Right hindlimb (tissue), 1 donor: ENCODE results near the gene SLC4A5.
A peak's percentile ranks its signal among the peaks of the same experiment; 100 is the strongest.
"Not testable (repeated sequence)": the region's sequence is repeated elsewhere in the genome, so short reads cannot be mapped to it uniquely, and the experiment has no call there.

Experiments used
- DNase-seq: peaks from one replicate; pipeline ENCODE4 v3.0.0-alpha.2; 2018

Gene SLC4A5

DNA sequence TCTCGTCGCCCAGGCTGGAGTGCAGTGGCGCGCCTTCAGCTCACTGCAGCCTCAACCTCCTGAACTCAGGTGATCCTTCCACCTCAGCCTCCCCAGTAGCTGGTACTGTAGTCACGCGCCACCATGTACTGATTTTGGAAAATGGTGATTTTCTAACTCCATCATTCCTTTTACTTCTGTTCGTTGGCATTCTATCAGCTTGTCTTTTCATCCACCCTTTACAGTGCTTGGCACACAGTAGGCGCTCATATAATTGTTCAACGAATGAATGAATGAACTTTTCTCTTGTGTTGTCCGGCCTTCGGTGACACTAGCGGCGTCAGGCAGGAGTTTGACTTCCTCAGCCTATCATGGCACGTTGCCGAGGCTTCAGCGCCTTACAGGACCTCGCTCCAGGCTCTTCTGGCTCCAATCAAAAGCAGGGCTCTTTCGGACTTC is 145.2 kb downstream of the SLC4A5 start:
- no peak for DNase-seq

- no peak for DNase-seq
Measured at GRCh38 chr2:74197049-74197448, 146.2 kb downstream of the SLC4A5 start.

- DNase-seq, result no peak
Measured at GRCh38 chr2:74194799-74195198, 148.4 kb downstream of the SLC4A5 start.

DNA sequence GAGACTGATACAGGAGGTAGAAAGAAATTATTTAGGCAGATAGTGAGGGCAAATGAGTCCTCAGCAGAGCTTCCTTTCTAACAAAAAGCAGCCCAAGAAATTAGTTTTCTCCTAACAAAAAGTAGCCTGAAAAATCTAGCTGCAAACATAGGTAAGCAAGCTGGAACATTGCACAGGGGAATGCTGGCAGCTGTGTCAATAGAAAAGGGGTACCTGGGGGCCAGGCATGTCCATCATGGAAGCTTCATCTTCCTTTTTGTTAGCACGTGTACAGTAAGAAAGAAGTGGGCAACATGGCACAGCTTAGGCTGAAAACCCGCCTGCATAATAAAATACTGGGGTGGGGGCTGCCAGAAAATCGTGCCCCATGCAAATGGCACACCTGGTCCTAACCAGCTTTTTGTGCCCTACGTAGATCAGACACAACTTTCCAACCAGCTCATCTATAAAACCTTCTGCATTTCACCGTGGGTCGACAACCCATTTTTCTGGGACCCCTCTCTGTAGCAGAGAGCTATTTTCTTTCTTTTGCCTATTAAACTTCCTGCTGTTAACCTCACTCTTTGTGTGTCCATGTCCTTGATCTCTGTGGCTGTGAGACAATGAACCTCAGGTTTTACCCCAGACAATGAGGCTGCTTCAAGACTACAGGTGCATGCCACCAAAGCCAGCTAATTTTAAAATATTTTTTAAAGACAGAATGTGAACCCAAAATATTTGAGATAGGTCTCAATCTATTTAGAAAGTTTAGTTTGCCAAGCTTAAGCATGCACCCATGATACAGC is 151.4 kb downstream of the SLC4A5 start:
- DNase-seq, result no peak

DNA sequence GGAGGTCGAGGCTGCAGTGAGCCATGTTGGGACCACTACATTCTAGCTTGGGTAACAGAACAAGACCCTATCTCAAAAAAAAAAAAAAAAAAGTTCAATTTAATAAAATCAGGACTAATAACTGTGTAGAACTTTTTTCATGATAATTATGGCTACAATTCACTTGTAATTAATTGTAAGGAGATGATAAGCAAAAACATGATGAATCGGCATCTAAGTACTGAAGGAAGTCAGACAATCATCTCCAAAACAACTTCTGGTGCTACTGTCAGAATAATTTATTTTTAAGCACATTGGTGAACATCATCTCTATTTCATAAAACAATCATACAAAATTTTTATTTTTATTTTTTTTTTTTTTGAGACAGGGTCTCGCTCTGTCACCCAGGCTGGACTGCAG is 154.5 kb downstream of the SLC4A5 start:
- DNase-seq, result no peak

- DNase-seq, result no peak
Measured at GRCh38 chr2:74188018-74188601, 155.1 kb downstream of the SLC4A5 start.

GRCh38 chr2:74186706-74187105 is 156.5 kb downstream of the SLC4A5 start:
- not testable (repeated sequence) for DNase-seq

GRCh38 chr2:74186038-74186437 is 157.2 kb downstream of the SLC4A5 start:
- DNase-seq, result no peak

GRCh38 chr2:74183878-74184277 is 159.3 kb downstream of the SLC4A5 start:
- no peak for DNase-seq

DNA sequence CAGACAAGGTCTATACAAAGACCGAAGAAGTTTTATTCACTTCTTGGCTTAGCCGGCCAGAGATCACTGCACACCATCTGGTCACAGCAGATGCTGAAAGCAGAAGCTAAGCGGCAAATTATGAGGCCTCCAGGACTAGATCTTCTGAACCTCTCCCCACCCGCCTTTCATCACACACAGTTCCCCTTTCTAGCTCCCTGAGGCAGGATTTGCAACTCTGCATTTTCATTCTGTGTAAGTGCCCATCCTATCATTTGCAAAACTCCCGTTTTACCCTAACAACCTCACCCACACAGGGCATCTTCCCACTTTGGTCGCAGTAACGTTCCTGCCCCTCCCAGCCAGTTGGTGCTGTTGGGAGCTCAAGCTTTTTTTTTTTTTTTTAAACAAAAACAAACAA is 161.5 kb downstream of the SLC4A5 start:
- peak; percentile 31 for DNase-seq

DNA sequence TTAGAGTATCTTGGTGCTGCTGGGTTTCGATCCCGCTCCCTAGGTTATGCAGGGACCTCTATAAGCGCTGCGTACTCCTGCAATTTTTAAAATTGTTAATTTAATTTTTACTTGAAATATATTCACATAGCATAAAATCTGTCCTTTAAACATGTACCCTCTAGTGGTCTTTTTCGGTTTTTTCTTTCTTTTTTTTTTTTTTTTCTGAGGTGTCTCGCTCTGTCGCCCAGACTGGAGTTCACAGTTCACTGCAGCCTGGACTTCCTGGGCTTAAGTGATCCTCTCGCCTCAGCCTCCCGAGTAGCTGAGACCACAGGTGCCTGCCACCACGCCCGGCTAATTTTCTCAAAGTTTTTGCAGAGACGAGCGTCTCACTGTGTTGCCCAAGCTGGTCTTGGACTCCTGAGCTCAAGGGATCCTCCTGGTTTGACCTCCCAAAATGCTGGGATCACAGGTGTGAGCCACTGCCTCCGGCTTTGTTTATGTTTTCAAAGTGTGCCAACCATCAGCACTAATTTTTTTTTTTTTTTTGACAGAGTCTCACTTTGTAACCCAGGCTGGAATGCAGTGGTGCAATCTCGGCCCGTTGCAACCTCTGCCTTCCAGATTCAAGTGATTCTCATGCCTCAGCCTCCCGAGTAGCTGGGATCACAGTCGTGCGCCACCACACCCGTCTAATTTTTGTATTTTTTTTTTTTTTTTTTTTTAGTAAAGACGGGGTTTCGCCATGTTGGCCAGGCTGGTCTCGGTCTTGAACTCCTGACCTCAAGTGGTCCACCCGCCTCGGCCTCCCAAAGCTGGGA is 164.0 kb downstream of the SLC4A5 start:
- no peak for DNase-seq

- DNase-seq, result peak; percentile 99
Measured at GRCh38 chr2:74178211-74179062, 164.8 kb downstream of the SLC4A5 start, which contains the start of gene MOB1A. Gene MOB1A, minus strand, starts transcription at chr2:74178879. Its CDS starts 205 bp downstream, at chr2:74178674.

DNA sequence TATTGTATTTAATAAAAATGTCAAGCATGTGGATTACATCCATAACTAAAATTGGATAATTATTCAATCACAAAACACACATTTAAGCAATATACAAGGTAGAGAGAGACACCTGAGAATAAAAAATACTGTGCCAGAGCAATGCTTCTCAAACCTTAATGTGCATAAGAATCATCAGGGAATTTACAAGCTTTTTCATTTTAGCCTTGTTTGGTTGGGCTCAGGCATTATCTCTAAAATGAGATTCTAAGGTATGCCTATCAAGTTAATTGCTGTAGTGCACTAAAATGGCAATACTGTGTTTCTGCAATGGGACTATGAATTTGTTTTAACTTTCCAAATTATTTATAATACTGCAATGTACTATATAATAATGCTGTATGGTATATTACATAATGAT is 165.5 kb downstream of the SLC4A5 start:
- no peak for DNase-seq

GRCh38 chr2:74174909-74175308 is 168.3 kb downstream of the SLC4A5 start:
- DNase-seq, result no peak

GRCh38 chr2:74168739-74169138 is 174.5 kb downstream of the SLC4A5 start:
- DNase-seq, result no peak
